NB4 (cell line): Measurements from ENCODE around the gene KCTD13.

Source experiments
- DNase-seq: peaks from one replicate; pipeline ENCODE4 v3.0.0; 2010; ENCODE audit warnings: low read depth
- H3K4me3 ChIP-seq: one replicate; pipeline ENCODE4 v1.5.1; 2011; ENCODE audit warnings: mild to moderate bottlenecking, low read depth, low read length, moderate library complexity
- CTCF ChIP-seq: IDR thresholded peaks from one replicate; pipeline ENCODE4 v1.5.1; 2012; ENCODE audit warnings: low read depth, low read length
- MAX ChIP-seq: IDR thresholded peaks from 2 replicates; pipeline ENCODE4 v1.6.1; 2011; ENCODE audit warnings: low read depth, low read length
- MYC ChIP-seq: IDR thresholded peaks from 2 replicates; pipeline ENCODE4 v1.6.1; 2011; ENCODE audit warnings: low read depth, low read length
- POLR2A ChIP-seq: IDR thresholded peaks from 2 replicates; pipeline ENCODE4 v1.6.1; 2011; ENCODE audit warnings: mild to moderate bottlenecking; ENCODE audit not compliant: insufficient read length; ENCODE audit errors: extremely low read depth

KCTD13 gene

DNA sequence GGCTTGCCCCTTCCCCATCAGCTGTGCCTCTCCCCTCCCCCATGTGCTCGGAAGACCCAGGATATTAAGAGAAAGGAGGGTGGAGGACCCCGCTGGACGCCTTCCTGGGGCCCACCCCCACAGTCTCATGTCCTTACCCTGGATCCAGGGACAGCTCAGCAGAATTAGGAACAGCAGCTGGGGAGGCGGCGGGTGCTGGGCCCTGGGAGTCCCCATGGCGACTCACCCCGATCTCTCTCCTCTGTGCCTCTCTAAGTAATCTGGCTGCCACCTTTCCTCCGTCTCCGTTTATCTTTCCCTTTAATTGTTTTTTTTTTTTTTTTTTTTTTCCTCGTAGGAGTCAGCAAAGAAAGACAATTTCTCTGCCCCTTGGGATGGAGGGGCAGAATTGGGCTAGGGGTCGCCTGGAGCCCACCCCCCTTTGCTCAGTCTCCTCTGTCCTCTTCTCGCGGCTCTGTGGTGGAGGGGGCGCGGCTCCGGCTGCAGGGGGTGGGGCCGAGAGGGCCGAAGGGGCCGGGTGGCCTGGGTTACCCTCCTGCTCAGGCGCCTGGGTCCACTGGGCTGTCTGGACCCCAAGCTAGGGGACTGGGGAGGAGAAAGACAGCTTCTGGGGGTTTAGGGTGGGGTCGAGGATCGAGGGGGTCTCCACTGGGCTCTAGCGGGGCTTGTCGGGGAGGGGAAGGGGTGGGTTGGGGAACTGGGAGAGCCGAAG is 27.1 kb downstream of the KCTD13 start:
- TF ChIP-seq MAX (no peak), POLR2A (no peak), MYC (no peak), CTCF (no peak)
- no peak for DNase-seq
- no peak overlapping the region for H3K4me3 ChIP-seq

GRCh38 chr16:29898135-29898803 is 27.8 kb downstream of the KCTD13 start:
- no peak overlapping the region for H3K4me3 ChIP-seq
- TF ChIP-seq POLR2A (no peak), MAX (no peak), CTCF (no peak), MYC (no peak)
- DNase-seq = no peak

DNA sequence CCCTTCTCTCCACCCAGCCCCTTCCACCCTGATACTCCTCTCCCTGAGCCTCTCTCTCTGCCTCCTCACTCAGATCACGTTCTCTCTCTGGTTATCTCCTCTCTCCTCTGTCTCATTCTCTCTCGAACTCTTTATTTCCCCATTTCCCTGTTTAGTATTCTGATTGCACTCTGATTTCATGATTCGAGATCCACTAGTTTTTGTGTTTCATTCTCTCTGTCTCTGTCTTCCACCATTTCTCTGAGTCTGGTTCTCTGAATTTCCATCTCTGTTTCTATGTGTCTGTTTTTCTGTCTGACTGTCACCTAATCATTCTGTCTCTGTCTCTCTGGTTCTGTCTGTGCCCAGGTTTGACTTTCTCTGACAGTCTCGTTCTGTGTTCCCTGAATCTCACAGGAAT is 28.7 kb downstream of the KCTD13 start:
- TF ChIP-seq POLR2A (no peak), MYC (no peak), MAX (no peak), CTCF (no peak)
- no peak overlapping the region for H3K4me3 ChIP-seq
- DNase-seq = no peak

- TF ChIP-seq MYC = no peak
- no peak for TF ChIP-seq MAX
- no peak for TF ChIP-seq POLR2A
- TF ChIP-seq CTCF = no peak
Observed at GRCh38 chr16:29896841-29897240, 29.2 kb downstream of the KCTD13 start.

DNA sequence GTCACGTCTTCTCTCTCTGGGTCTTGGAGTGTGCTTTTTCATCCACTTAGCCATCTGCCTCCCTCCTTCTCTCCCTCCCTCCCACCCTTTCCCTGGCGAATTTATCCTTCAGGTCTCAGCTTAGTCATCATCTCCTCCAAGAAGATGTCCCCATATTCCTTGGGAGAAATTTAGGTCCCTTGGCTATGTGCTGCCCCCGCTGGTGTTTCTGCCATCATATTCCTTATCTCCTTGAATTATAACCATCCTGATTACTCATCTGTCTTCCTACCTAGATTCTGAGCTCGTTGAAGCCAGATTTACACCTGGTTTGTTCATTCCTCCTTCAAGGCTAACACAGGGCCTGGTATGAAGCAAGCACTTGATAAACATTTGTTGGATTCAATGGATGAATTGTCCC is 31.7 kb downstream of the KCTD13 start:
- TF ChIP-seq POLR2A (no peak), MYC (no peak), MAX (no peak), CTCF (no peak)
- no peak for DNase-seq

More at GRCh38 chr16:29896841-29897240, 29.2 kb downstream of the KCTD13 start:
- DNase-seq = no peak
- H3K4me3 ChIP-seq = no peak overlapping the region

More for the DNA sequence above, 31.7 kb downstream of the KCTD13 start:
- H3K4me3 ChIP-seq = no peak overlapping the region
